ENCODE results near the gene OR2AG2. TPM values are rescaled to one million over a fixed set of nuclear protein-coding genes. Genes with fewer than 3 reads are reported as not detected.

The OR2AG2 gene
- total RNA-seq, 1 donor from 2014 or later: 0.48 TPM

- Mint-ChIP-seq H3K27ac (no peak overlapping the region), H3K9me3 (ENCODE audit: low read depth) (no peaks in the 10 kb centered on the region), H3K36me3 (ENCODE audit: insufficient read depth) (no peaks in the 10 kb centered on the region), H3K27me3 (peaks cover 3% of the 10 kb centered on the region), H3K4me1 (ENCODE audit: low read depth) (no peaks in the 10 kb centered on the region), H3K4me3 (ENCODE audit: low read depth) (no peak overlapping the region)
- no peak for DNase-seq (ENCODE audit: low spot score, unreplicated experiment)
- TF ChIP-seq CTCF (IDR thresholded peaks at IDR 0.05; ENCODE audit: unreplicated experiment): no peak
These were observed 38.2 kb downstream of the OR2AG2 start for GRCh38 chr11:6733326-6734275.

DNA sequence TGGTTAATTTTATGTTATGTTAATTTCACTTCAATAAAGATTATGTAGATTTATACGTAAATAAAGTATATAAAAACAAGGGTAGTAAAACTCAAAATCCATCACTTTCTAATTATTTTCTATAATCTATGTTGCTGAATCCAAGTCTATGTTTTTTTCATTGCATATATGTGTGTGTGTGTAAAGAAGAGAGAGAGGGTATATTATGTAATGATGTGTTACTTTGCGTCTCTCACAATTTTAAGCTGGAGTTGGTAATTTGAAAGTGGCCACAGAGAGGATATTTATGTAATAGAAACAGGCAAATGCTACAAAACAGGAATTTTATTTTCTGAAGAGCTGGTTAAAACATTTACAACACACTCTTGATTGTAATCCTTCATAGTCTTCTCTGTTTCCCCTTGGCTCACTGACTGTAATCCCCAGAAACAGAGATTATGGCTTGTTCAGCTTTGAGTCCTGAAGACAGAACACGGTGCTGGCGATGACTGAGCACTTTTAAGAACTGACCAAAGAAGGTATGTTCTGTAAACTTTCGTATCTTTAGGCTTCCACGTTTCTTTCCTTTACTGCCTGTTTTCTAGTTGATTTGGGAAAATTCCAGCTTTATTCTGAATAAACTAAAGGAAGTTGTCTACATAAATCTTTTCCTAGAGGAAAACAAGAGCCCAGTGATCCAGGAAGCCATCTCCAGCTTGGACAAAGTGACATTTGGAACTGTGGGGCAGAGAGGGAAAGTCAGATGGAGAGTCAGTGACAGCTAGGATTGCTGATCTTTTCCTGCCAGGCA lies 43.6 kb downstream of the OR2AG2 start:
- no peaks in the 10 kb centered on the region for H3K27me3 Mint-ChIP-seq
- no peak overlapping the region for H3K27ac Mint-ChIP-seq
- TF ChIP-seq CTCF (IDR thresholded peaks at IDR 0.05; ENCODE audit: unreplicated experiment): no peak
- no peak for DNase-seq (ENCODE audit: low spot score, unreplicated experiment)
- peaks cover 4% of the 10 kb centered on the region for H3K9me3 Mint-ChIP-seq (ENCODE audit: low read depth)
- H3K4me1 Mint-ChIP-seq (ENCODE audit: low read depth): no peaks in the 10 kb centered on the region
- H3K36me3 Mint-ChIP-seq (ENCODE audit: insufficient read depth): no peaks in the 10 kb centered on the region
- no peak overlapping the region for H3K4me3 Mint-ChIP-seq (ENCODE audit: low read depth)

DNA sequence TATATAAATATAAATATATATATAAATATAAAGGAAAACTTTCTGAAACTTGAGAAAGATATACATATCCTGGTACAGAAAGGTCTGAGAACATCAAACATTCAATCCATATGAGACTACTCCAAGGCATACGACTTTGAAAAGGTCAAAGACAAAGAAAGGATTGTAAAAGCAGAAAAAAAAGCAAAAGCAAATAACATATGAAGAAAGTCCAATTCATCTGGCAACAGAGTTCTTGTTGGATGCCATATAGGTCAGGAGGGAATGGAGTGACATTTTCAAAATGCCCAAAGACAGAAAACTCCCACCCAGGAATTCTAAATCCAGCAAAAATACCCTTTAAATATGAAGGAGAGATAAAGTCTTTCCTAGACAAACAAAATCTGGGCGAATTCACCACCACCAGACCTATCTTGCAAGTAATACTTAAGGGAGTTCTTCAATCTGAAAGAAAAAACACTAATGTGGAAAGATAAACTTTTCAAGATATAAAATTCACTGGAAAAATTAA lies 46.3 kb downstream of the OR2AG2 start:
- Mint-ChIP-seq H3K27me3 (no peaks in the 10 kb centered on the region), H3K36me3 (ENCODE audit: insufficient read depth) (no peaks in the 10 kb centered on the region), H3K9me3 (ENCODE audit: low read depth) (peaks cover 4% of the 10 kb centered on the region), H3K27ac (no peak overlapping the region), H3K4me1 (ENCODE audit: low read depth) (no peaks in the 10 kb centered on the region), H3K4me3 (ENCODE audit: low read depth) (no peak overlapping the region)
- TF ChIP-seq CTCF (IDR thresholded peaks at IDR 0.05; ENCODE audit: unreplicated experiment): no peak
- DNase-seq (ENCODE audit: low spot score, unreplicated experiment): no peak

GRCh38 chr11:6724013-6724412 lies 47.8 kb downstream of the OR2AG2 start:
- Mint-ChIP-seq H3K27ac (no peak overlapping the region), H3K4me1 (ENCODE audit: low read depth) (no peaks in the 10 kb centered on the region), H3K9me3 (ENCODE audit: low read depth) (peaks cover 4% of the 10 kb centered on the region), H3K27me3 (peaks cover 3% of the 10 kb centered on the region), H3K4me3 (ENCODE audit: low read depth) (no peak overlapping the region), H3K36me3 (ENCODE audit: insufficient read depth) (no peaks in the 10 kb centered on the region)
- no peak for DNase-seq (ENCODE audit: low spot score, unreplicated experiment)
- no peak for TF ChIP-seq CTCF (IDR thresholded peaks at IDR 0.05; ENCODE audit: unreplicated experiment)

DNA sequence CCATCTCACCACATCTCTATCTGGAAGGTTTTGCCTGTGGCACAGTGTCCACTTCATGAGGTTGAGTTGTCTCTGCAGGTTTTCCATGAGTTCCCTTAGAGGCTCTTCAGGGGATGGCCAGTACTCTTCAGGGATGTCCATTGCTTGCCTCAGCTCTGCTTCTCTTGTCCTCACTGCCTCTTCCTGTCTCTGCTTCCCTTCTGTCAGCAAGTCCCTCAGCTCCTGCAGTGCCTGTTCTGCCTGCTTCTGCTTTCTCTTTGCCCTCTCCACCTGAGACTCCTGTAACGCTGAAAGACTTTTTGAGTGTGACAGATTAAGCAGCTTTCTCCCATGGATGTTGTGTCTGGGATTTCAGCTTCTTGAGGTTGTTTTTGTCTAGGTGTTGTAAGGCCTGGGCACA lies 50.4 kb downstream of the OR2AG2 start:
- no peak for TF ChIP-seq CTCF (IDR thresholded peaks at IDR 0.05; ENCODE audit: unreplicated experiment)
- no peaks in the 10 kb centered on the region for H3K4me1 Mint-ChIP-seq (ENCODE audit: low read depth)
- DNase-seq (ENCODE audit: low spot score, unreplicated experiment): no peak
- H3K27ac Mint-ChIP-seq: no peak overlapping the region
- H3K36me3 Mint-ChIP-seq (ENCODE audit: insufficient read depth): no peaks in the 10 kb centered on the region
- no peaks in the 10 kb centered on the region for H3K9me3 Mint-ChIP-seq (ENCODE audit: low read depth)
- peaks cover 8% of the 10 kb centered on the region for H3K27me3 Mint-ChIP-seq
- no peak overlapping the region for H3K4me3 Mint-ChIP-seq (ENCODE audit: low read depth)

All from progenitor cell of endocrine pancreas (in vitro differentiated cells).